ENCODE results near the gene SLCO2A1. TPM values are rescaled to one million over a fixed set of nuclear protein-coding genes. Genes with fewer than 3 reads are reported as not detected.

SLCO2A1 gene
- total and polyA plus RNA-seq, 2 donors (not counting 1 experiment from before 2014, with no cell fraction given): not detected

- Histone ChIP-seq H4K20me1 (ENCODE audit: control insufficient read depth, insufficient read depth, low read length, poor library complexity, severe bottlenecking) (no peaks in the 10 kb centered on the region), H3K27me3 (replicated peaks in 1 of 4; ENCODE audit: control extremely low read depth in 1 of 4, control insufficient read depth in 3 of 4, insufficient read depth in 4 of 4, low read length in 3 of 4) (no peaks in the 10 kb centered on the region), H3K4me2 (replicated peaks; ENCODE audit: low read depth, low read length, poor library complexity, severe bottlenecking) (no peak overlapping the region), H3K36me3 (replicated peaks in 1 of 2; ENCODE audit: control extremely low read depth in 1 of 2, control insufficient read depth in 1 of 2, extremely low read depth in 1 of 2, insufficient read depth in 2 of 2, low read length in 1 of 2) (no peaks in the 10 kb centered on the region), H3K27ac (ENCODE audit: low read length in 2 of 2) (no peak overlapping the region), H3K4me3 (ENCODE audit: control extremely low read depth in 1 of 5, extremely low read depth in 1 of 5, insufficient read depth in 1 of 5, low read depth in 2 of 5, low read length in 4 of 5) (no peak overlapping the region), H3K9me3 (ENCODE audit: control extremely low read depth in 1 of 3, control insufficient read depth in 2 of 3, insufficient read depth in 1 of 3, low read length in 2 of 3) (peaks cover 0 to 13% (median 12%) of the 10 kb centered on the region in 3 donors), H3K79me2 (ENCODE audit: control insufficient read depth, insufficient read depth, low read length) (no peaks in the 10 kb centered on the region), H3K4me1 (ENCODE audit: control insufficient read depth in 2 of 2, insufficient read depth in 2 of 2, low read length in 2 of 2) (no peaks in the 10 kb centered on the region), H3K9ac (ENCODE audit: low read length) (no peak overlapping the region), H2AFZ (ENCODE audit: insufficient read depth, low read depth, low read length, poor library complexity, severe bottlenecking) (no peak overlapping the region)
- TF ChIP-seq EZH2 (IDR thresholded peaks at IDR 0.05; ENCODE audit: borderline replicate concordance, insufficient read depth, low read depth, low read length, poor library complexity, severe bottlenecking) (no peak), CTCF (IDR thresholded peaks at IDR 0.05) (no peak)
- intact Hi-C loops (cut with micrococcal nuclease): no loop called here
- no peak for DNase-seq
- Mint-ChIP-seq H3K27ac (no peak overlapping the region), H3K27me3 (peaks cover 7% of the 10 kb centered on the region), H3K4me1 (no peaks in the 10 kb centered on the region), H3K4me3 (no peak overlapping the region), H3K9me3 (ENCODE audit: insufficient read depth) (peaks cover 3% of the 10 kb centered on the region)
- ChIA-PET CTCF (no interaction called here), POLR2A (no interaction called here)
- no peak for ATAC-seq (ENCODE audit: low read depth)
Measured at GRCh38 chr3:134044459-134044858, 14.7 kb upstream of the SLCO2A1 start.

GRCh38 chr3:134040066-134040465, 10.3 kb upstream of the SLCO2A1 start:
- no peaks in the 10 kb centered on the region for H3K79me2 ChIP-seq (ENCODE audit: control insufficient read depth, insufficient read depth, low read length)
- CTCF ChIA-PET: no interaction called here
- intact Hi-C loops (cut with micrococcal nuclease): no loop called here
- no peak overlapping the region for H2AFZ ChIP-seq (ENCODE audit: insufficient read depth, low read depth, low read length, poor library complexity, severe bottlenecking)
- no peaks in the 10 kb centered on the region for H3K36me3 ChIP-seq (replicated peaks in 1 of 2; ENCODE audit: control extremely low read depth in 1 of 2, control insufficient read depth in 1 of 2, extremely low read depth in 1 of 2, insufficient read depth in 2 of 2, low read length in 1 of 2)
- H3K4me3 Mint-ChIP-seq: no peak overlapping the region
- no peak overlapping the region for H3K27ac Mint-ChIP-seq
- no peak overlapping the region for H3K4me3 ChIP-seq (ENCODE audit: control extremely low read depth in 1 of 5, extremely low read depth in 1 of 5, insufficient read depth in 1 of 5, low read depth in 2 of 5, low read length in 4 of 5)
- WGBS (ENCODE audit: insufficient coverage): 96% methylated on average over 4 of the region's 4 CpGs
- TF ChIP-seq CTCF (IDR thresholded peaks at IDR 0.05) (no peak), EZH2 (IDR thresholded peaks at IDR 0.05; ENCODE audit: borderline replicate concordance, insufficient read depth, low read depth, low read length, poor library complexity, severe bottlenecking) (no peak)
- no peaks in the 10 kb centered on the region for H3K27me3 Mint-ChIP-seq
- H3K27me3 ChIP-seq (replicated peaks in 1 of 4; ENCODE audit: control extremely low read depth in 1 of 4, control insufficient read depth in 3 of 4, insufficient read depth in 4 of 4, low read length in 3 of 4): no peaks in the 10 kb centered on the region
- H3K4me1 Mint-ChIP-seq: no peaks in the 10 kb centered on the region
- H3K27ac ChIP-seq (ENCODE audit: low read length in 2 of 2): no peak overlapping the region
- POLR2A ChIA-PET: no interaction called here
- H3K9me3 ChIP-seq (ENCODE audit: control extremely low read depth in 1 of 3, control insufficient read depth in 2 of 3, insufficient read depth in 1 of 3, low read length in 2 of 3): peaks cover 0 to 11% (median 10%) of the 10 kb centered on the region in 3 donors
- ATAC-seq (ENCODE audit: low read depth) (no peak), DNase-seq (no peak)
- no peaks in the 10 kb centered on the region for H3K4me1 ChIP-seq (ENCODE audit: control insufficient read depth in 2 of 2, insufficient read depth in 2 of 2, low read length in 2 of 2)
- no peak overlapping the region for H3K4me2 ChIP-seq (replicated peaks; ENCODE audit: low read depth, low read length, poor library complexity, severe bottlenecking)
- peaks cover 3% of the 10 kb centered on the region for H3K9me3 Mint-ChIP-seq (ENCODE audit: insufficient read depth)
- no peaks in the 10 kb centered on the region for H4K20me1 ChIP-seq (ENCODE audit: control insufficient read depth, insufficient read depth, low read length, poor library complexity, severe bottlenecking)
- H3K9ac ChIP-seq (ENCODE audit: low read length): no peak overlapping the region
